CD14-positive monocyte (primary cell): ENCODE data around the gene ZNF723. TPM values are rescaled to one million over a fixed set of nuclear protein-coding genes. Genes with fewer than 3 reads are reported as not detected.
"Not testable (repeated sequence)": the region's sequence is repeated elsewhere in the genome, so short reads cannot be mapped to it uniquely, and the experiment has no call there.

Experiments used
- DNase-seq, 3 donors: peaks; one replicate each; pipeline ENCODE4 v3.0.0-alpha.2; 2011 to 2022
- H2AFZ ChIP-seq: 2 replicates; pipeline ENCODE4 v1.6.0; 2012; ENCODE audit warnings: mild to moderate bottlenecking, low read depth, low read length, inconsistent platforms; ENCODE audit not compliant: insufficient read depth, poor library complexity, severe bottlenecking
- H3K27ac ChIP-seq, 2 donors: 1 replicate in 1 of 2; 2 replicates in 1 of 2; pipeline ENCODE4 v1.5.1; 2012 to 2013; ENCODE audit warnings: low read length in 2 of 2, control low read depth in 1 of 2, inconsistent platforms in 1 of 2, low read depth in 1 of 2, mild to moderate bottlenecking in 1 of 2
- H3K27me3 ChIP-seq, 2 donors: one replicate each; pipeline versions ENCODE4 v1.6.0 to v1.6.1; 2011 to 2013; ENCODE audit warnings: low read length in 2 of 2; ENCODE audit not compliant: control insufficient read depth in 2 of 2, insufficient read depth in 2 of 2
- H3K36me3 ChIP-seq, 2 donors: replicated peaks in 1 of 2; 1 replicate in 1 of 2; 2 replicates in 1 of 2; pipeline versions ENCODE4 v1.5.1 to v1.6.1; 2012 to 2013; ENCODE audit warnings: low read length in 2 of 2, control low read depth in 1 of 2, inconsistent platforms in 1 of 2, mild to moderate bottlenecking in 1 of 2; ENCODE audit not compliant: insufficient read depth in 2 of 2, control insufficient read depth in 1 of 2
- H3K4me1 ChIP-seq, 2 donors: 1 replicate in 1 of 2; 2 replicates in 1 of 2; pipeline versions ENCODE4 v1.5.1 to v1.6.1; 2012 to 2013; ENCODE audit warnings: low read length in 2 of 2, control low read depth in 1 of 2, inconsistent platforms in 1 of 2, mild to moderate bottlenecking in 1 of 2, moderate library complexity in 1 of 2; ENCODE audit not compliant: insufficient read depth in 2 of 2, control insufficient read depth in 1 of 2
- H3K4me2 ChIP-seq: replicated peaks from 2 replicates; pipeline ENCODE3; 2012; ENCODE audit warnings: low read length, moderate library complexity, mild to moderate bottlenecking; ENCODE audit not compliant: poor library complexity, severe bottlenecking; ENCODE audit errors: extremely low read depth
- H3K4me3 ChIP-seq, 3 experiments: fragments of 200-600 bp in 1 of 3; sonication (generic) in 1 of 3; replicated peaks in 1 of 3; 1 replicate in 2 of 3; 2 replicates in 1 of 3; pipeline ENCODE4 v1.5.1; 2011 to 2013; ENCODE audit warnings: low read length in 3 of 3, mild to moderate bottlenecking in 3 of 3, control low read depth in 2 of 3, low read depth in 2 of 3, inconsistent platforms in 1 of 3, moderate library complexity in 1 of 3
- H3K79me2 ChIP-seq: 2 replicates; pipeline ENCODE4 v1.6.0; 2012; ENCODE audit warnings: mild to moderate bottlenecking, control low read depth, inconsistent platforms, low read length, moderate library complexity; ENCODE audit not compliant: insufficient read depth
- H3K9ac ChIP-seq: 2 replicates; pipeline ENCODE4 v1.6.0; 2017; ENCODE audit warnings: low read length, mild to moderate bottlenecking; ENCODE audit not compliant: insufficient read depth, poor library complexity, severe bottlenecking
- H3K9me3 ChIP-seq, 2 donors: replicated peaks in 1 of 2; 1 replicate in 1 of 2; 2 replicates in 1 of 2; pipeline versions ENCODE4 v1.5.1 to v1.6.1; 2012 to 2013; ENCODE audit warnings: low read length in 2 of 2, control low read depth in 1 of 2; ENCODE audit not compliant: control insufficient read depth in 1 of 2, insufficient read depth in 1 of 2
- H4K20me1 ChIP-seq: 2 replicates; pipeline ENCODE4 v1.6.0; 2012; ENCODE audit warnings: mild to moderate bottlenecking, low read length, control low read depth, moderate library complexity; ENCODE audit not compliant: insufficient read depth
- H3K27ac Mint-ChIP-seq, 7 donors: one replicate each; pipeline ENCODE4 v1.8.0; 2020; ENCODE audit warnings: mild to moderate bottlenecking in 7 of 7, mixed read lengths in 7 of 7, moderate library complexity in 6 of 7, inconsistent platforms in 2 of 7
- H3K27me3 Mint-ChIP-seq, 3 donors: one replicate each; pipeline ENCODE4 v1.8.0; 2021 to 2022; ENCODE audit warnings: low read depth in 3 of 3, mild to moderate bottlenecking in 3 of 3, mixed read lengths in 3 of 3, moderate library complexity in 3 of 3, inconsistent platforms in 1 of 3
- H3K36me3 Mint-ChIP-seq, 2 donors: one replicate each; pipeline ENCODE4 v1.8.0; 2020; ENCODE audit warnings: mixed read lengths in 2 of 2, inconsistent platforms in 1 of 2, mild to moderate bottlenecking in 1 of 2
- H3K4me1 Mint-ChIP-seq: one replicate; pipeline ENCODE4 v1.8.0; 2020; ENCODE audit warnings: mild to moderate bottlenecking, mixed read lengths
- H3K4me3 Mint-ChIP-seq, 2 donors: one replicate each; pipeline ENCODE4 v1.8.0; 2020; ENCODE audit warnings: mild to moderate bottlenecking in 2 of 2, mixed read lengths in 2 of 2, moderate library complexity in 1 of 2
- H3K9me3 Mint-ChIP-seq, 7 donors: one replicate each; pipeline ENCODE4 v1.8.0; 2020 to 2022; ENCODE audit warnings: mixed read lengths in 7 of 7, mild to moderate bottlenecking in 6 of 7, moderate library complexity in 6 of 7, inconsistent platforms in 2 of 7
- WGBS: methylation state at CpG from one replicate; pipeline ENCODE4 v1.1.5; 2013; ENCODE audit warnings: missing lambda C conversion rate; ENCODE audit not compliant: insufficient coverage; 5-methylcytosine and 5-hydroxymethylcytosine counted together
- intact Hi-C, 2 donors: fragments of 100-400 bp; cut with micrococcal nuclease; formaldehyde crosslinking; loops; one replicate each; pipeline versions ENCODE4 v1.15.0 to v1.15.1; 2023
- polyA plus RNA-seq, 3 donors: library from polyadenylated mRNA; depleted of rRNA in 1 of 3; unstranded in 2 of 3; stranded (reverse) in 1 of 3; fragments of 300-500 nt in 2 of 3; fragments of >200 nt in 1 of 3; fragmentation: Illumina TruSeq in 2 of 3; gene quantifications; 1 replicate in 2 of 3; 2 replicates in 1 of 3; pipeline ENCODE4 v1.2.3, GENCODE V29; 2012 to 2021
- TF ChIP-seq, protein P1 (sequence below): fragments of 200-600 bp; IDR thresholded peaks from one replicate; pipeline ENCODE4 v1.8.0; 2022; ENCODE audit warnings: antibody characterized with exemption, mild to moderate bottlenecking

Gene ZNF723
- polyA plus RNA-seq, 3 donors: not detected

DNA sequence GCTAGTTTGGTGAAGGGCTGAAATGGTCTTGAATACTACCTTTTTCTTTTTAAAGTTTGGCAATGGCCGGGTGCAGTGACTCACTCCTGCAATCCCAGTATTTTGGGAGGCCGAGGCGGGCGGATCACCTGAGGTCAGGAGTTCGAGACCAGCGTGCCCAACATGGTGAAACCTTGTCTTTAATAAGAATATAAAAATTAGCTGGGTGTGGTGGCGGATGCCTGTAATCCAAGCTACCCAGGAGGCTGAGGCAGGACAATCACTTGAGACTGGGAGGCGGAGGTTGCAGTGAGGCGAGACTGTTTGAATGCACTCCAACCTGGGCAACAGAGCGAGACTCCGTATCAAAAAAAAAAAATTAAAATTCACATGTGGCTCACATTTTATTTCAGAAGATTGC is 880 bp upstream of the ZNF723 start:
- intact Hi-C loops: no loop called here
- H3K27ac ChIP-seq: no peak overlapping the region

DNA sequence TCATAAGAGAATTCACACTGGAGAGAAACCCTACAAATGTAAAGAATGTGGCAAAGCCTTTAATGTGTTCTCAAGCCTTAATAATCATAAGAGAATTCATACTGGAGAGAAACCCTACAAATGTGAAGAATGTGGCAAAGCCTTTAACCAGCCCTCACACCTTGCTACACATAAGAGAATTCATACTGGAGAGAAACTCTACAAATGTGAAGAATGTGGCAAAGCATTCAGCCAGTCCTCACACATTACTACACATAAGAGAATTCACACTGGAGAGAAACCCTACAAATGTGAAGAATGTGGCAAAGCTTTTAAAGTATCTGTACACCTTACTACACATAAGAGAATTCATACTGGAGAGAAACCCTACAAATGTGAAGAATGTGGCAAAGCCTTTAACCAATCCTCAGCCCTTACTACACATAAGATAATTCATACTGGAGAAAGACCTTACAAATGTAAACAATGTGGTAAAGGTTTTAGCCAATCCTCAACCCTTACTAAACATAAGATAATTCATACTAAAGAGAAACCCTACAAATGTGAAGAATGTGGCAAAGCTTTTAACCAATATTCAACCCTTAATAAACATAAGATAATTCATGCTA is 25.7 kb downstream of the ZNF723 start:
- H3K27me3 ChIP-seq, H3K9ac ChIP-seq, H3K36me3 ChIP-seq, H3K27ac ChIP-seq, H3K79me2 ChIP-seq, H3K27ac Mint-ChIP-seq, H3K4me2 ChIP-seq, intact Hi-C loops, H3K4me1 ChIP-seq, H3K4me3 Mint-ChIP-seq, H3K4me1 Mint-ChIP-seq, H2AFZ ChIP-seq, H3K27me3 Mint-ChIP-seq, H3K36me3 Mint-ChIP-seq, DNase-seq, H4K20me1 ChIP-seq: not testable (repeated sequence)
- H3K9me3 ChIP-seq: peaks cover 52 to 87% of the 10 kb centered on the region in 2 donors
- peaks cover 17 to 72% (median 55%) of the 10 kb centered on the region in 7 donors for H3K9me3 Mint-ChIP-seq
- H3K4me3 ChIP-seq: peak overlapping the region in 1 of 3 experiments; percentile 26

More for the DNA sequence above, 880 bp upstream of the ZNF723 start:
- no peaks in the 10 kb centered on the region for H3K27me3 Mint-ChIP-seq
- no peak for DNase-seq
- Histone ChIP-seq H3K9ac (no peak overlapping the region), H4K20me1 (no peaks in the 10 kb centered on the region), H2AFZ (no peak overlapping the region), H3K27me3 (no peaks in the 10 kb centered on the region), H3K79me2 (no peaks in the 10 kb centered on the region), H3K4me2 (no peak overlapping the region), H3K36me3 (no peaks in the 10 kb centered on the region), H3K4me1 (no peaks in the 10 kb centered on the region), H3K9me3 (peaks cover 74 to 90% of the 10 kb centered on the region in 2 donors), H3K4me3 (no peak overlapping the region)
- no peak overlapping the region for H3K4me3 Mint-ChIP-seq
- H3K4me1 Mint-ChIP-seq: no peaks in the 10 kb centered on the region
- H3K27ac Mint-ChIP-seq: no peak overlapping the region
- H3K9me3 Mint-ChIP-seq: peaks cover 21 to 81% (median 65%) of the 10 kb centered on the region in 7 donors
- TF ChIP-seq, protein P1, sequence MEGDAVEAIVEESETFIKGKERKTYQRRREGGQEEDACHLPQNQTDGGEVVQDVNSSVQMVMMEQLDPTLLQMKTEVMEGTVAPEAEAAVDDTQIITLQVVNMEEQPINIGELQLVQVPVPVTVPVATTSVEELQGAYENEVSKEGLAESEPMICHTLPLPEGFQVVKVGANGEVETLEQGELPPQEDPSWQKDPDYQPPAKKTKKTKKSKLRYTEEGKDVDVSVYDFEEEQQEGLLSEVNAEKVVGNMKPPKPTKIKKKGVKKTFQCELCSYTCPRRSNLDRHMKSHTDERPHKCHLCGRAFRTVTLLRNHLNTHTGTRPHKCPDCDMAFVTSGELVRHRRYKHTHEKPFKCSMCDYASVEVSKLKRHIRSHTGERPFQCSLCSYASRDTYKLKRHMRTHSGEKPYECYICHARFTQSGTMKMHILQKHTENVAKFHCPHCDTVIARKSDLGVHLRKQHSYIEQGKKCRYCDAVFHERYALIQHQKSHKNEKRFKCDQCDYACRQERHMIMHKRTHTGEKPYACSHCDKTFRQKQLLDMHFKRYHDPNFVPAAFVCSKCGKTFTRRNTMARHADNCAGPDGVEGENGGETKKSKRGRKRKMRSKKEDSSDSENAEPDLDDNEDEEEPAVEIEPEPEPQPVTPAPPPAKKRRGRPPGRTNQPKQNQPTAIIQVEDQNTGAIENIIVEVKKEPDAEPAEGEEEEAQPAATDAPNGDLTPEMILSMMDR: no peak
- H3K36me3 Mint-ChIP-seq: no peaks in the 10 kb centered on the region
- 93% methylated on average over 6 of the region's 11 CpGs for WGBS
